Measurements from ENCODE around the gene SLC9A8.

DNA sequence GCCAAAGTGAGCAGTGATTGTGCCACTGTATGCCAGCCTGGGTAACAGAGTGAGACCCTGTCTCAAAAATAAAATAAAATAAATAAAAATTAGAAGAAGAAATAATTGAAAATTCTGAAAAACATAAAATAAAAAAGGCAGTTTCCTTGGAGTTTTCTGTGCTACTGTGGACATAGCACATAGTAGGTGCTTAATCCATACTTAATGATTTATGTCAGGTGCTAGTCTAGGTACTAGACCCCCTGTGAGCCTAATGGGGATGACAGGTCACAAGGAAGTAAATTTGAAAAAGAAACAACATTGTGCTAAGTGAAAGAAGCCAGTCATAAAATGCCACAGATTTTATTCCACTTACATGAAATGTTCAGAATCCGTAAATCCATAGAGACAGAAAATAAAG lies 9.2 kb upstream of the SLC9A8 start:
- no peak for TF ChIP-seq POLR2A (IDR thresholded peaks at IDR 0.05)
- TF ChIP-seq, protein P1, sequence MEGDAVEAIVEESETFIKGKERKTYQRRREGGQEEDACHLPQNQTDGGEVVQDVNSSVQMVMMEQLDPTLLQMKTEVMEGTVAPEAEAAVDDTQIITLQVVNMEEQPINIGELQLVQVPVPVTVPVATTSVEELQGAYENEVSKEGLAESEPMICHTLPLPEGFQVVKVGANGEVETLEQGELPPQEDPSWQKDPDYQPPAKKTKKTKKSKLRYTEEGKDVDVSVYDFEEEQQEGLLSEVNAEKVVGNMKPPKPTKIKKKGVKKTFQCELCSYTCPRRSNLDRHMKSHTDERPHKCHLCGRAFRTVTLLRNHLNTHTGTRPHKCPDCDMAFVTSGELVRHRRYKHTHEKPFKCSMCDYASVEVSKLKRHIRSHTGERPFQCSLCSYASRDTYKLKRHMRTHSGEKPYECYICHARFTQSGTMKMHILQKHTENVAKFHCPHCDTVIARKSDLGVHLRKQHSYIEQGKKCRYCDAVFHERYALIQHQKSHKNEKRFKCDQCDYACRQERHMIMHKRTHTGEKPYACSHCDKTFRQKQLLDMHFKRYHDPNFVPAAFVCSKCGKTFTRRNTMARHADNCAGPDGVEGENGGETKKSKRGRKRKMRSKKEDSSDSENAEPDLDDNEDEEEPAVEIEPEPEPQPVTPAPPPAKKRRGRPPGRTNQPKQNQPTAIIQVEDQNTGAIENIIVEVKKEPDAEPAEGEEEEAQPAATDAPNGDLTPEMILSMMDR (IDR thresholded peaks at IDR 0.05) = no peak

Measured in vagina (tissue), 2 donors.